ENCODE measurements around the gene ITGA4.
A peak's percentile ranks its signal among the peaks of the same experiment; 100 is the strongest.

ITGA4 gene

DNA sequence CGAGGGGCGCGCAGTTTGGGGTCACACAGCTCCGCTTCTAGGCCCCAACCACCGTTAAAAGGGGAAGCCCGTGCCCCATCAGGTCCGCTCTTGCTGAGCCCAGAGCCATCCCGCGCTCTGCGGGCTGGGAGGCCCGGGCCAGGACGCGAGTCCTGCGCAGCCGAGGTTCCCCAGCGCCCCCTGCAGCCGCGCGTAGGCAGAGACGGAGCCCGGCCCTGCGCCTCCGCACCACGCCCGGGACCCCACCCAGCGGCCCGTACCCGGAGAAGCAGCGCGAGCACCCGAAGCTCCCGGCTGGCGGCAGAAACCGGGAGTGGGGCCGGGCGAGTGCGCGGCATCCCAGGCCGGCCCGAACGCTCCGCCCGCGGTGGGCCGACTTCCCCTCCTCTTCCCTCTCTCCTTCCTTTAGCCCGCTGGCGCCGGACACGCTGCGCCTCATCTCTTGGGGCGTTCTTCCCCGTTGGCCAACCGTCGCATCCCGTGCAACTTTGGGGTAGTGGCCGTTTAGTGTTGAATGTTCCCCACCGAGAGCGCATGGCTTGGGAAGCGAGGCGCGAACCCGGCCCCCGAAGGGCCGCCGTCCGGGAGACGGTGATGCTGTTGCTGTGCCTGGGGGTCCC is at the start of gene ITGA4:
TSS of gene ITGA4 (plus strand) at position 266 of the 620 bp plus-strand sequence. CDS start at position 535, 269 bp downstream.
- peak within 1 kb of the TSS; percentile 74 for H3K27ac Mint-ChIP-seq
- peak within 1 kb of the TSS; percentile 95 for H3K4me3 Mint-ChIP-seq
- H3K27me3 Mint-ChIP-seq = no peaks in the 10 kb centered on the region
- H3K4me1 Mint-ChIP-seq = peaks cover 43% of the 10 kb centered on the region
- DNase-seq (ENCODE audit: low spot score in 2 of 2) (peak; percentile 87 to 90), ATAC-seq (ENCODE audit: low read depth) (peak; percentile 79)
- peaks cover 9% of the 10 kb centered on the region for H3K36me3 Mint-ChIP-seq
- H3K9me3 Mint-ChIP-seq = no peaks in the 10 kb centered on the region

DNA sequence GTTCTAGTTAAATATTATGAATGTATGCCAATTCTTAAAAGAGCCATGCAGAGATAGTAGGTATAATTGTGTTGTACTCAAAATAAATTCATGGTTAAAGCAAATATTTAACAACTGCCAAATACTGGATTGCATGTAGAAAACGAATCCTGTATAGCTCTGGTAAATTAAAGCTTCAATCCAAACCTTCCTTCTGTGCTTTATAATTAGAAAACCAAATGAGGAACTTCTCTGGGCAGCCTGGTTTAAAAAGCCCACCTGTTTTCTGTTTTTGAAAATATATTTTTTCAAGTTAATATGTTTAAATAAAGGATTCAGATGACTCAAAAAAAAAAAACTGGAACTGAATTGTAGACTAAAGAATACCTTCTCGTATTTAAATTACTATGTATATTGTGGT is 48.3 kb upstream of the ITGA4 start:
- H3K36me3 Mint-ChIP-seq = peaks cover 4% of the 10 kb centered on the region
- H3K4me3 Mint-ChIP-seq = no peak overlapping the region
- H3K4me1 Mint-ChIP-seq = peaks cover 71% of the 10 kb centered on the region
- H3K9me3 Mint-ChIP-seq = peaks cover 3% of the 10 kb centered on the region
- ATAC-seq (ENCODE audit: low read depth) (no peak), DNase-seq (ENCODE audit: low spot score in 2 of 2) (no peak)
- H3K27ac Mint-ChIP-seq = no peak overlapping the region
- H3K27me3 Mint-ChIP-seq = no peaks in the 10 kb centered on the region

DNA sequence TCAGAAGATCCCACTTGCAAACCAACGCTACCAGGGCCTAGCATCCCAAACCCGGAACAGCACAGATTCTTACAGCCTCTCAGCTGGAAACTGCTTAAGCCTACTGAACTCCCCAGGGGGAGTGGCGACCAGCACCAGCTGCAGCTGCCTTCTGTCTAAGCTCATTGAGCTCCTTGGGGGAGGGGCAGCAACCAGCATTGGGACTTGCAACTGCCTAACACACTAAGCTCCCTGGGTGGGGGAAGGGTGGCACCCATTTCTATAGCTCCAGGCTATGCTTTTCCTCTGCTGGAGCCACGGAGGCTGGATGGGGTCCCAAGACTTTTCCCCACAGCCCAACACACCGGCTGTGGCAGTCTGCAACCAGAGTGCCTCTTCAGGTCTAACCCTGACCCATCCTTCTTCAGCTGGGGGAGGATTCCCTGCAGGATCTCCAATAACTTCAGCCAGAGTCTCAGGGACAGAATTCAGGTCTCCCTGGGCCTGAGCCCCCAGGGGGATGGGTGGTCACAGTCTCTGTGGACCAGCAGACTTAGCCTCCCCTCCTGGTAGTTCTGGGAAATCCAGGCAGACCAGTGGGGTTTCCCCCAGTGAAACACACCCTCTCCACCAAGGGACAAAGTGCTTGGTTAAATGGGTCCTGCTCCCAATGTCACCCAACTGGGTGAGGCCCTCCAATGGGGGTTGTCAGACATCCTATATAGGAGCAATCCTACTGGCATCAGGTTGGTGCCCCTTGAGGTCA is 45.9 kb upstream of the ITGA4 start:
- peaks cover 2% of the 10 kb centered on the region for H3K9me3 Mint-ChIP-seq
- H3K27me3 Mint-ChIP-seq = no peaks in the 10 kb centered on the region
- peaks cover 10% of the 10 kb centered on the region for H3K36me3 Mint-ChIP-seq
- peak overlapping the region; percentile 36 for H3K4me3 Mint-ChIP-seq
- H3K27ac Mint-ChIP-seq = peak overlapping the region; percentile 62
- DNase-seq (ENCODE audit: low spot score in 2 of 2) (peak; percentile 62 to 72), ATAC-seq (ENCODE audit: low read depth) (peak; percentile 100)
- H3K4me1 Mint-ChIP-seq = peaks cover 59% of the 10 kb centered on the region

DNA sequence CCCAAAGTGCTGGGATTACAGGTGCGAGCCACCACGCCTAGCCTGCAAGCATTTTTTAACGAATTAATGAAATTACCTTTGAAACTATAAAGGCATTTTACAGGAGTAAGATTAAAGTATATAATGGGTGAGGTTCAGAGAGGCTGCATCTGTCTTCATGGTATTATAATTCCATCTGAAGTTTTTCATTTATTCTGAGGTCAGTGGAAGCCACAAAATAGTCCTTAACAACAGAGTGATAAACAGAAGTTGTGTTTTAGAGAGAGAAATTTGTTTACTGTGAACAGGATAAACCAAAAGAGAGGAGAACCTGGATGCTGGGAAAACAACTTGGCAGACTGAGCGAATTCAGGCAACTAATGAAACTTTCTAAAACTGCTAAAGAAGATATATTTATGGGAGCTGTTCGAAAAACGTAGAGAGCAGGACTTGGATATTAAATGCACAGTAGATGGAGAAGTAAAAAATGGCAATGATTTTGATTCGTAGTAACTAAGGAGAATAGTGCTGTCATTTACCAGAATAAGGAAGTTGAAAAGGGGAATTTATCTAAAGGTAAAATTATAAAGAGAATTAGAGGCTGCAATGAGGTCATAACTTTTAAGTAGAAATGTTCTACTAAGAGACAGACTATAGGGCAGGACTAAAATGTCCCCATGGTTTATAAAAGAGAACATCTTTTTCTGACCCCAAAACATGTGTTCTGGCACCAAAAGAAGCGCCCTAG is 37.9 kb upstream of the ITGA4 start:
- H3K36me3 Mint-ChIP-seq = peaks cover 4% of the 10 kb centered on the region
- H3K4me1 Mint-ChIP-seq = peaks cover 38% of the 10 kb centered on the region
- peak overlapping the region; percentile 5 for H3K4me3 Mint-ChIP-seq
- H3K9me3 Mint-ChIP-seq = no peaks in the 10 kb centered on the region
- peak; percentile 86 for ATAC-seq (ENCODE audit: low read depth)
- H3K27ac Mint-ChIP-seq = peak overlapping the region; percentile 98
- DNase-seq (ENCODE audit: low spot score in 2 of 2) = peak; percentile 42 to 49
- no peaks in the 10 kb centered on the region for H3K27me3 Mint-ChIP-seq

DNA sequence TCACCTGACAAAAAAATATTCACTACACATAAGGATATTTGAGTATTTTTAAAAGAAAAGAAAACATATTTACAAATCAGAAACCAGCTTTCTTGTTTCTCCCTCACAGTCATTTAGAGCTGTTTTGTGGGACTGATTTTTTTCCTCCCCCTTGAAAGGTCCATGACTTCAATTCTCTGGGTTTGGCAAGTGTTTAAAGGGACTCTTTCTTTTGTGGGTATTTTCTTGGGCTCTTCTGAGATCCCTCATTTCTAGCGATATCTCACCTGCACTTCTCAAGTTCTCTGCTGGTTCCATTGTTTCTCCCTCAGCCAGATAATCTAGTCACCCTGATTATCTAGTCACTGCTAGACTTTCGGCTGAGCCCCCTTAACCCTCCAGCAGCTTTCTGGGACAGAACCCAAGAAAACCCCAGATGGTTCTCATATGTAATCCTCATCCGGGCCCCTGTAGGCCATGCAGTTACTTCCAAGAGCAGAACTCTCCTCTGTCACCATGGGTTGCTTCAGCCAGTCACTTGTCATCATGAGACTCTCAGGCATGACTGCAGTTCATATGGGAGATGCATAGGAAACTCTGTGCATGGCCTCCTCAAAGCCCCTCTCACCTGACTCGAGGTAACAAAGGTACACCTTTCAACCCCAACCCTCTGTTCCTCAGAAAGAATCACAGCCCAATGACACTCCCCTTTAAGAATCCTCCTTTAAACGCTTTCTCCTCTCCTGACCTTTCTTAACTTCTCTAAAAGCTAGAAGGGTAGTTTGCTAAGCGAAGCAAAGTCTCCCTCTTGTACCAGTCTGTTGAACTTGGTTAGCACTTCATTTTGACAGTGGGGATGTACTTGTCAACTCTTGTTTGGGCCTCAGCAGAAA is 36.7 kb upstream of the ITGA4 start:
- H3K4me1 Mint-ChIP-seq = peaks cover 35% of the 10 kb centered on the region
- no peaks in the 10 kb centered on the region for H3K36me3 Mint-ChIP-seq
- H3K27me3 Mint-ChIP-seq = no peaks in the 10 kb centered on the region
- DNase-seq (ENCODE audit: low spot score in 2 of 2) (no peak), ATAC-seq (ENCODE audit: low read depth) (no peak)
- peak overlapping the region; percentile 34 for H3K4me3 Mint-ChIP-seq
- H3K27ac Mint-ChIP-seq = peak overlapping the region; percentile 98
- no peaks in the 10 kb centered on the region for H3K9me3 Mint-ChIP-seq

DNA sequence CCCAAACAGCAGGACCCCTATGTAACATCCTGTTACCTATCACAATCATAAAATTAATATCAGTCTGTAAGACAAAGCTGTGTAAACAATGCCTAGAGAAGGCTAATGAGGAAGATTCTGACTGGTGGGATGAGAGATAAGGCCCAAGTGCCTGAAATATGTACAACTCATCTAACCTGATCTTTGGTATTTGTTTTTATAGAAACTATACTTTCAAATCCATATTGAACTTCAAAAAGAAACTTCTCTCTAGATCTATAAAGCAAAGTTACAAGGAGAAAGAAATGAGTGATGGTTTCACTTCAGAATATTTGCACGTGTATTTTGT is 36.1 kb upstream of the ITGA4 start:
- Mint-ChIP-seq H3K4me3 (peak overlapping the region; percentile 34), H3K4me1 (peaks cover 35% of the 10 kb centered on the region), H3K27ac (peak overlapping the region; percentile 98), H3K36me3 (no peaks in the 10 kb centered on the region), H3K9me3 (no peaks in the 10 kb centered on the region), H3K27me3 (no peaks in the 10 kb centered on the region)
- ATAC-seq (ENCODE audit: low read depth) = no peak
- no peak for DNase-seq (ENCODE audit: low spot score in 2 of 2)

DNA sequence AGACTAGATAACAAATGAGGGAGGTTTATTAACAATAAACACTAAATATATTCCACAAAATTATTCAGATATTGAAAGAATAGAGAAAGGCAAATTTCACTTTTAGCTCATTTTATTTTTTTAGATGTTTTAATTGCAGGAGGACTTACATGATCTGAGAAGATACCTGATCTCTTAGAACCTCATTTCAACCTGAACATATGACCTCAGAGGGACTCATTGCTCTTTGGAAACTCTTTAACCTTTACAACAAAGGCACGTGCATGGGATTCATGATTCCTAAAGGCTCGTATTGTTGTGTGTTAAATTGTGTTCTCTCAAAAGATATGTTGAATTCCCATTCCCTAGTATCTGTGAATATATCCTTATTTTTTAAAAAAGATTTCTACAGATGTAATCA is 35.7 kb upstream of the ITGA4 start:
- DNase-seq (ENCODE audit: low spot score in 2 of 2) (no peak), ATAC-seq (ENCODE audit: low read depth) (no peak)
- H3K27ac Mint-ChIP-seq = peak overlapping the region; percentile 98
- no peaks in the 10 kb centered on the region for H3K9me3 Mint-ChIP-seq
- H3K4me1 Mint-ChIP-seq = peaks cover 33% of the 10 kb centered on the region
- no peak overlapping the region for H3K4me3 Mint-ChIP-seq
- no peaks in the 10 kb centered on the region for H3K36me3 Mint-ChIP-seq
- H3K27me3 Mint-ChIP-seq = no peaks in the 10 kb centered on the region

DNA sequence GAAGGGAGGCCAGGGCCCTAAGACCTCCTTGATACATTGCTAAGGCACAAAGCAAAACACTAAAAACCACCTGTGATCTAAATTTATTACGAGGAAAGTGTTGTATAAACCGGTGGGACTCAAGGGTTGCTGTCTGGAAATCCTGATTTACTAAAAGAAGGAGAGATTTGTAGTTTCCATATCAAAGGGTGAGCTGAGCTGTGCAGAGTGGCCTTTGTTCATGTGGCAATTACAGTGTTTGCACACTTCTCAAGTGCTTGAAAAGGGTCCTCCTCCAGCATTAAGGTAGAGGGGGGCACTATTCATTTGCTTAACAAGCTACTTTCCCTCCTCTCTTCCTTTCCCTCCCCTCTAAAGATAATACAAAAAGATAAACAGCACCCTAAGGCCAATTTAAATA is 30.5 kb upstream of the ITGA4 start:
- no peak for DNase-seq (ENCODE audit: low spot score in 2 of 2)
- H3K9me3 Mint-ChIP-seq = no peaks in the 10 kb centered on the region
- no peak for ATAC-seq (ENCODE audit: low read depth)
- no peaks in the 10 kb centered on the region for H3K27me3 Mint-ChIP-seq
- H3K4me3 Mint-ChIP-seq = no peak overlapping the region
- H3K27ac Mint-ChIP-seq = no peak overlapping the region
- no peaks in the 10 kb centered on the region for H3K36me3 Mint-ChIP-seq
- H3K4me1 Mint-ChIP-seq = peaks cover 12% of the 10 kb centered on the region

DNA sequence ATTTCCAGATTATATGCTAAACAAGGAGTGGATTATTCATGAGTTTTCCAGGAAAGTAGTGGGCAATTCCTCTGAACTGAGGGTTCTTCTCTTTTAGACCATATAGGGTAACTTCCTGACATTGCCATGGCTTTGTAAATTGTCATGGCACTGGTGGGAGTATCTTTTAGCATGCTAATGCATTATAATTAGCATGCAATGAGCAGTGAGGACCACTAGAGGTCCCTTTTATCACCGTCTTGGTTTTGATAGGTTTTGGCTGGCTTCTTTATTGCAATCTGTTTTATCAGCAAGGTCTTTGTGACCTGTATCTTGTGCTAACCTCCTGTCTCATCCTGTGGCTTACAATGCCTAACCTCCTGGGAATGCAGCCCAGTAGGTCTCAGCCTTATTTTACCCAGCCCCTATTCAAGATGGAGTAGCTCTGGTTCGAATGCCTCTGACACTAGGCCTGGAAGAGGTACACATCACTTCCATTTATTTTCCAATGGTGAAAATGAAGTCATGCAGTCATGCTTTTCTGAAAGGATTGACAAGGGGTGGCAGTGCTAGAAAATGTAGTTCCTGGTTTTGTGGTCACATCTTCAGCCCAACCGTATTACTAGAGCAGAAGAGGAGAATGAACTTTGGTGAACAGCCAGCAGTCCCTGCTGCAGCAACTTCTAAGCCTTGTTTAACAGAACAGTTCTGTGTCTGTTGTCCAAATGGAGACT is 26.6 kb upstream of the ITGA4 start:
- ATAC-seq (ENCODE audit: low read depth) = peak; percentile 80

DNA sequence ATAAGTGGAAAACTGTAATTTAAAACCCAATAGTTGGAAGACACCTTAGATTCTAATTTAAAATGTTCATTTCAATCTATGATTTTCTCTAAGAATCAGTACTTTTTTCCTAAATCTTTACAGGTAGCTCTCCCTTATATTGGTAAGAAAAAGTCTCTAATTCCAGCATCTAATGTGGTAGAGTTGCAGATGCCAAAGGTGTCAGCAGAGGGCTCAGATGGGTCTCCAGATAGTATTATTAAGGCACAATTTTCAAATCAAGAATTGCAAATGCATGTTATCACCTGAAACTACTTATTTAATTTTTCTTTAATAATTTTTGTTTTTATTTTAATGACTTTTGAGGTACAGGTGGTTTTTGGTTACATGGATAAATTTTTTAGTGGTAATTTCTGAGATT is 25.5 kb upstream of the ITGA4 start:
- Mint-ChIP-seq H3K4me3 (no peak overlapping the region), H3K9me3 (peaks cover 2% of the 10 kb centered on the region), H3K27me3 (no peaks in the 10 kb centered on the region)

More for the DNA sequence above, 26.6 kb upstream of the ITGA4 start:
- peak in 1 of 2 donors; percentile 48 for DNase-seq (ENCODE audit: low spot score in 2 of 2)
- Mint-ChIP-seq H3K36me3 (peaks cover 3% of the 10 kb centered on the region), H3K27ac (peak overlapping the region; percentile 49), H3K4me1 (peaks cover 12% of the 10 kb centered on the region), H3K27me3 (no peaks in the 10 kb centered on the region), H3K4me3 (no peak overlapping the region), H3K9me3 (peaks cover 2% of the 10 kb centered on the region)

DNA sequence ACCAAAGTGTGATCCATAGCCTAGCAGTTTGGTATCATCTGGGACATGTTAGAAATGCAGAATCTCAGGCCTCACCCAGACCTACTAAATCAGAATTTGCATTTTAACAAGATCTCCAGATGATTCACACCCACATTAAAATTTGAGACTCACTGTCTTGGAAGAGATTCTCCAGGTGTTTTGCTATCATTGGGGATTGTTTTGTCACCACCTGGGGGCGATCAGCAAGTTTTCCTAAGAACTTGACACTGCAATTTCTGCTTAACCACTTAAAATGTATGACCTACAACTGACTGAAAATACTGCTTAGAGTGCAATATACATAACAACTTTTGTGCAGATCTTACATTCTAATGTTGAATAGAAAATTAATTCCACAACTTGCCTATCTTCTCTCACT is 18.9 kb upstream of the ITGA4 start:
- DNase-seq (ENCODE audit: low spot score in 2 of 2) = no peak
- Mint-ChIP-seq H3K4me1 (peaks cover 11% of the 10 kb centered on the region), H3K27me3 (no peaks in the 10 kb centered on the region), H3K9me3 (peaks cover under 1% of the 10 kb centered on the region), H3K4me3 (no peak overlapping the region), H3K36me3 (peaks cover under 1% of the 10 kb centered on the region), H3K27ac (no peak overlapping the region)
- peak; percentile 54 for ATAC-seq (ENCODE audit: low read depth)

More for the DNA sequence above, 25.5 kb upstream of the ITGA4 start:
- ATAC-seq (ENCODE audit: low read depth) (no peak), DNase-seq (ENCODE audit: low spot score in 2 of 2) (no peak)
- Mint-ChIP-seq H3K36me3 (peaks cover 3% of the 10 kb centered on the region), H3K27ac (no peak overlapping the region), H3K4me1 (peaks cover 12% of the 10 kb centered on the region)

DNA sequence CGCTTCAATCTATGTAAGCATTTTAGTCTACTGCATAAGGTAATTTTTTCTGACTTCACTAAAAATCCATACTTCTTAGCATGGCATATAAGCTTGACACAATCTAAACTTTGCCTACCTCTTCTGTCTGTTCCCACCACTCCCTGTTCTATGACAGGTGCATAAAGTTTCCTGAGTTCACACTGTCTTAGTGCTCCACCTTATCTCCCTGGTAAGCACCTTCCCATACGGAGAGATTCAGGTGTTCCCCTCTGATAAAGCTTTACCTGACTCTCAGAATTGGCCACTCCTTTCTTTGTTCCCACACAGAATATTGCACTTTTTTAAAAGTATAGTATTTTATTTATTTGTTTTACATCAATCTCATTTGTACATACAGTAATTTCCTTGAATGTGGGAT is 16.8 kb upstream of the ITGA4 start:
- DNase-seq (ENCODE audit: low spot score in 2 of 2) = no peak
- H3K27ac Mint-ChIP-seq = no peak overlapping the region
- H3K36me3 Mint-ChIP-seq = no peaks in the 10 kb centered on the region
- H3K4me1 Mint-ChIP-seq = peaks cover 15% of the 10 kb centered on the region
- no peak for ATAC-seq (ENCODE audit: low read depth)
- H3K9me3 Mint-ChIP-seq = no peaks in the 10 kb centered on the region
- H3K27me3 Mint-ChIP-seq = no peaks in the 10 kb centered on the region
- no peak overlapping the region for H3K4me3 Mint-ChIP-seq

DNA sequence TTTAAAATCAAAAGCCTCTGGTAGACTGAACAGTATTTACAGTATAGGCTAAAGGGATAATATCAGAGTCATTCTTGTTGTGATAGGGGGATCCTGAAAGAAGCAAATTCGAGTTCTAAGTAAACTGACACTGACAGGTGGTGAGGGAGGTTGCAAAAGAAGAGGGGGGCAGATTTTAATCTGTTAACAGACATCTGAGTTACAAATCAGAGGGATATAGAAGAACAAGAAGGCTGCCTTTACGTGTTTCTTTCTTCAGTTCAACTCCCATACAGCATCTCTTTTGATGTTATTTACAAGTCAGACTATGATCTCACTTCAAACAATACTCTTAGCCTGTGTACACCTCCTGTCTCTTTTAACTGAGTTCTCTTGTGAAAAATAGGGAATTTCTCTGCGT is 16.3 kb upstream of the ITGA4 start:
- Mint-ChIP-seq H3K27me3 (no peaks in the 10 kb centered on the region), H3K9me3 (no peaks in the 10 kb centered on the region), H3K27ac (no peak overlapping the region), H3K36me3 (no peaks in the 10 kb centered on the region), H3K4me1 (peaks cover 15% of the 10 kb centered on the region), H3K4me3 (no peak overlapping the region)
- ATAC-seq (ENCODE audit: low read depth) (no peak), DNase-seq (ENCODE audit: low spot score in 2 of 2) (no peak)
